ENCODE measurements around the gene SMG7. TPM values are rescaled to one million over a fixed set of nuclear protein-coding genes. Genes with fewer than 3 reads are reported as not detected.

SMG7 gene
- total and polyA plus RNA-seq, 10 of the 15 experiments (the other 5 are each of a cell fraction or from before 2014, with no cell fraction given): 9.5 to 65.4 (median 42.7) TPM

- CTCF ChIA-PET: interaction anchor here (0.5 to 2.5 kb wide), 25 partner anchors 9 to 215 kb away, joined by 3 to 10 read pairs (median 4); no protein-coding TSS in a partner anchor
- peak; percentile 59 for DNase-seq (ENCODE audit: low read depth, low spot score)
- Histone ChIP-seq H3K36me3 (ENCODE audit: control insufficient read depth in 2 of 2, insufficient read depth in 2 of 2, low read length in 1 of 2) (no peaks in the 10 kb centered on the region; a peak in 1 of 4 replicates), H3K9ac (ENCODE audit: control insufficient read depth, insufficient read depth, low read length) (peak overlapping the region; percentile 93), H3K27me3 (replicated peaks in 1 of 2; ENCODE audit: control insufficient read depth in 2 of 2, insufficient read depth in 2 of 2, low read length in 1 of 2) (no peaks in the 10 kb centered on the region), H3K4me2 (ENCODE audit: control insufficient read depth, insufficient read depth) (peak overlapping the region; percentile 99), H3K4me3 (peak overlapping the region; percentile 87), H3K27ac (ENCODE audit: control insufficient read depth, insufficient read depth) (peak overlapping the region; percentile 99), H3K4me1 (ENCODE audit: control insufficient read depth, insufficient read depth, low read length) (peaks cover 8% of the 10 kb centered on the region), H4K20me1 (ENCODE audit: control insufficient read depth, insufficient read depth) (no peaks in the 10 kb centered on the region), H2AFZ (ENCODE audit: control insufficient read depth, low read depth, low read length) (peak overlapping the region; percentile 92), H3K9me3 (replicated peaks; ENCODE audit: control insufficient read depth, insufficient read depth, low read length) (no peaks in the 10 kb centered on the region), H3K79me2 (ENCODE audit: control insufficient read depth, insufficient read depth, low read length) (peaks cover 30% of the 10 kb centered on the region)
- TSS peak; percentile 87 for BruUV-seq (replicated peaks)
- RAD21 ChIA-PET (ENCODE audit: unreplicated experiment): interaction anchor here (0.6 to 1.5 kb wide), 6 partner anchors 19 to 188 kb away, joined by 3 read pairs; no protein-coding TSS in a partner anchor
- FAIRE-seq: no peak
- in situ Hi-C loops (cut with MboI): loop anchor here (10.0 kb wide), 1 partner anchor 154 kb away; no protein-coding TSS in a partner anchor
- intact Hi-C loops (cut with micrococcal nuclease; ENCODE audit: unreplicated experiment): loop anchor here (1.0 to 10.0 kb wide), 9 partner anchors 24 to 506 kb away; partner anchors contain the start of gene LAMC1
- under 1% methylated on average over 26 of the region's 26 CpGs for WGBS (ENCODE audit: insufficient coverage, insufficient replicate concordance, low lambda C conversion rate, missing lambda C conversion rate)
- ATAC-seq: peak; percentile 65
- POLR2A ChIA-PET: interaction anchor here (1.7 kb wide), 1 partner anchor 10 kb away, joined by 3 read pairs; no protein-coding TSS in a partner anchor
- SMC1A ChIA-PET (ENCODE audit: uncharacterized antibody, unreplicated experiment): interaction anchor here (0.5 to 3.8 kb wide), 8 partner anchors 9 to 335 kb away, joined by 3 to 18 read pairs (median 3); partner anchors contain the start of gene RGL1
- no peak for TF ChIP-seq NR2C2 (IDR thresholded peaks at IDR 0.05; ENCODE audit: borderline replicate concordance, control insufficient read depth, insufficient read length, low read depth)
- TF ChIP-seq EGR1 (IDR thresholded peaks at IDR 0.05; ENCODE audit: borderline replicate concordance in 1 of 2, low read depth in 2 of 2, low read length in 2 of 2): peak in 1 of 2 experiments; percentile 94; a peak in 2 of 3 replicates
- TF ChIP-seq ZNF592 (IDR thresholded peaks at IDR 0.05): no peak
- no peak for TF ChIP-seq RB1 (IDR thresholded peaks at IDR 0.05; ENCODE audit: borderline replicate concordance)
- TF ChIP-seq SMAD1 (IDR thresholded peaks at IDR 0.05; ENCODE audit: low read depth, partially characterized antibody): no peak
- TF ChIP-seq ZNF217 (IDR thresholded peaks at IDR 0.05): no peak
- no peak for TF ChIP-seq EP300 (IDR thresholded peaks at IDR 0.05; ENCODE audit: borderline replicate concordance in 1 of 2, control insufficient read depth in 1 of 2, low read depth in 2 of 2, low read length in 2 of 2)
- TF ChIP-seq JUND (IDR thresholded peaks at IDR 0.05; ENCODE audit: low read depth, low read length): no peak
- no peak for TF ChIP-seq E4F1 (IDR thresholded peaks at IDR 0.05; ENCODE audit: borderline replicate concordance, partially characterized antibody)
- TF ChIP-seq ZSCAN29 (IDR thresholded peaks at IDR 0.05): no peak
- no peak for TF ChIP-seq ASH2L (IDR thresholded peaks at IDR 0.05; ENCODE audit: borderline replicate concordance, low read depth)
- no peak for TF ChIP-seq SP1 (IDR thresholded peaks at IDR 0.05; ENCODE audit: low read depth, low read length)
- peak; percentile 78 for TF ChIP-seq CREB1 (IDR thresholded peaks at IDR 0.05; ENCODE audit: low read depth)
- no peak for TF ChIP-seq HCFC1 (IDR thresholded peaks at IDR 0.05; ENCODE audit: low read length)
- no peak for TF ChIP-seq STAT1 (conservative IDR thresholded peaks at IDR 0.05)
- TF ChIP-seq YY1 (IDR thresholded peaks at IDR 0.05; ENCODE audit: low read depth, low read length): 0 out of 2 replicates have a peak, but pooled peaks have one; percentile 22
These were observed 1.9 kb upstream of the SMG7 start for GRCh38 chr1:183470147-183470960.

Data from GM12878 (cell line).